GM23248 (cell line): ENCODE results near the gene CACUL1. TPM values are rescaled to one million over a fixed set of nuclear protein-coding genes. Genes with fewer than 3 reads are reported as not detected.

ENCODE experiments used
- DNase-seq: peaks from one replicate; pipeline ENCODE4 v3.0.0-alpha.2; 2015
- H2AFZ ChIP-seq: fragments of 200-600 bp; sonication (generic); 2 replicates; pipeline ENCODE4 v1.6.1; 2016; ENCODE audit warnings: antibody characterized with exemption
- H3F3A ChIP-seq: fragments of 200-600 bp; sonication (generic); 2 replicates; pipeline ENCODE4 v1.6.1; 2016; ENCODE audit warnings: mild to moderate bottlenecking, antibody characterized with exemption, mixed run types; ENCODE audit not compliant: insufficient read depth
- H3K27ac ChIP-seq: fragments of 200-600 bp; sonication (generic); 2 replicates; pipeline ENCODE4 v1.5.1; 2016; ENCODE audit warnings: mild to moderate bottlenecking
- H3K27me3 ChIP-seq: fragments of 200-600 bp; sonication (generic); replicated peaks from 2 replicates; pipeline ENCODE4 v1.6.1; 2016; ENCODE audit warnings: mild to moderate bottlenecking; ENCODE audit not compliant: insufficient read depth
- H3K36me3 ChIP-seq: fragments of 200-600 bp; sonication (generic); 2 replicates; pipeline ENCODE4 v1.6.1; 2016; ENCODE audit warnings: low read depth, mild to moderate bottlenecking
- H3K4me1 ChIP-seq: fragments of 200-600 bp; sonication (generic); 2 replicates; pipeline ENCODE4 v1.6.1; 2016; ENCODE audit warnings: mild to moderate bottlenecking; ENCODE audit not compliant: insufficient read depth
- H3K4me2 ChIP-seq: fragments of 200-600 bp; sonication (generic); one replicate; pipeline ENCODE4 v1.6.1; 2016; ENCODE audit warnings: mild to moderate bottlenecking; ENCODE audit not compliant: unreplicated experiment
- H3K4me3 ChIP-seq: fragments of 200-600 bp; sonication (generic); 2 replicates; pipeline ENCODE4 v1.5.1; 2016; ENCODE audit warnings: mild to moderate bottlenecking
- H3K79me2 ChIP-seq: fragments of 200-600 bp; sonication (generic); 2 replicates; pipeline ENCODE4 v1.6.1; 2016; ENCODE audit warnings: mild to moderate bottlenecking; ENCODE audit not compliant: insufficient read depth
- H3K9ac ChIP-seq: fragments of 200-600 bp; sonication (generic); 2 replicates; pipeline ENCODE4 v1.6.1; 2016; ENCODE audit warnings: mild to moderate bottlenecking
- H3K9me2 ChIP-seq: fragments of 200-600 bp; sonication (generic); 2 replicates; pipeline ENCODE4 v1.6.1; 2016; ENCODE audit warnings: mixed run types, mild to moderate bottlenecking, moderate library complexity; ENCODE audit not compliant: insufficient read depth
- H3K9me3 ChIP-seq: fragments of 200-600 bp; sonication (generic); one replicate; pipeline ENCODE4 v1.6.1; 2017; ENCODE audit warnings: low read depth
- H4K20me1 ChIP-seq: fragments of 200-600 bp; sonication (generic); 2 replicates; pipeline ENCODE4 v1.6.0; 2016; ENCODE audit not compliant: insufficient read depth
- EZH2 ChIP-seq: fragments of 200-600 bp; sonication (generic); IDR thresholded peaks from 2 replicates; pipeline ENCODE4 v1.6.1; 2018; ENCODE audit warnings: antibody characterized with exemption, mild to moderate bottlenecking; ENCODE audit not compliant: insufficient read depth, poor library complexity, severe bottlenecking
- EZH2phosphoT487 ChIP-seq: fragments of 200-600 bp; sonication (generic); IDR thresholded peaks from 2 replicates; pipeline ENCODE4 v1.6.1; 2018; ENCODE audit warnings: antibody characterized with exemption, moderate library complexity, mild to moderate bottlenecking, low read depth; ENCODE audit not compliant: insufficient read depth
- WGBS, 2 experiments: methylation state at CpG; one replicate each; pipeline ENCODE4 v1.1.6; 2015 to 2017; ENCODE audit warnings: low lambda C conversion rate in 2 of 2, low coverage in 1 of 2; ENCODE audit errors: missing lambda C conversion rate in 2 of 2; 5-methylcytosine and 5-hydroxymethylcytosine counted together
- in situ Hi-C: fragments of 300-500 bp; cut with MboI; formaldehyde crosslinking; loops from 2 replicates; pipeline ENCODE4 v1.15.0; 2020
- polyA plus RNA-seq: library from polyadenylated mRNA; unstranded; fragments of >200 nt; fragmentation: Nextera tagmentation; extraction: Ambion mirVana; gene quantifications from 2 replicates; pipeline ENCODE4 v1.2.1, GENCODE V29; 2016
- total RNA-seq: library from RNA; depleted of rRNA; stranded (reverse); fragments of >200 nt; shearing (Covaris generic); gene quantifications from 2 replicates; pipeline ENCODE4 v1.2.3, GENCODE V29; 2014

Gene CACUL1
- total and polyA plus RNA-seq, 2 experiments from 2014 or later, result 14.8 to 27.1 TPM

GRCh38 chr10:118682533-118682932 lies 72.2 kb downstream of the CACUL1 start:
- no peak for TF ChIP-seq EZH2phosphoT487
- Histone ChIP-seq H3K27ac (no peak overlapping the region), H3K9me2 (no peaks in the 10 kb centered on the region), H3F3A (no peaks in the 10 kb centered on the region), H3K9ac (no peak overlapping the region), H3K79me2 (no peaks in the 10 kb centered on the region), H2AFZ (no peak overlapping the region), H3K36me3 (peaks cover 32% of the 10 kb centered on the region), H3K9me3 (no peaks in the 10 kb centered on the region), H3K27me3 (no peaks in the 10 kb centered on the region), H3K4me3 (no peak overlapping the region), H3K4me1 (no peaks in the 10 kb centered on the region), H4K20me1 (no peaks in the 10 kb centered on the region), H3K4me2 (no peak overlapping the region)
- in situ Hi-C loops, result no loop called here
- no peak for DNase-seq
- WGBS, 2 experiments, result 96 to 97% methylated on average over 6 of the region's 6 CpGs

- no peak overlapping the region for H3K4me3 ChIP-seq
- H3K27me3 ChIP-seq, result no peaks in the 10 kb centered on the region
- no peaks in the 10 kb centered on the region for H3F3A ChIP-seq
- 92 to 94% methylated on average over 1 of the region's 1 CpG for WGBS, 2 experiments
- no peaks in the 10 kb centered on the region for H3K4me1 ChIP-seq
- no peak overlapping the region for H3K4me2 ChIP-seq
- H3K9me2 ChIP-seq, result no peaks in the 10 kb centered on the region
- H2AFZ ChIP-seq, result no peak overlapping the region
- no peak overlapping the region for H3K27ac ChIP-seq
- no peak for TF ChIP-seq EZH2phosphoT487
- no peak for TF ChIP-seq EZH2
- H3K9me3 ChIP-seq, result no peaks in the 10 kb centered on the region
- no peak overlapping the region for H3K9ac ChIP-seq
- in situ Hi-C loops, result no loop called here
- no peaks in the 10 kb centered on the region for H4K20me1 ChIP-seq
- H3K79me2 ChIP-seq, result no peaks in the 10 kb centered on the region
- no peak for DNase-seq
- H3K36me3 ChIP-seq, result peaks cover 20% of the 10 kb centered on the region
Observed at GRCh38 chr10:118680197-118680596, 74.6 kb downstream of the CACUL1 start.

- H3K9ac ChIP-seq, result no peak overlapping the region
- no peaks in the 10 kb centered on the region for H3K9me3 ChIP-seq
- 85 to 93% methylated on average over 11 of the region's 11 CpGs for WGBS, 2 experiments
- H3K27ac ChIP-seq, result no peak overlapping the region
- H3K36me3 ChIP-seq, result no peaks in the 10 kb centered on the region
- no peaks in the 10 kb centered on the region for H3K9me2 ChIP-seq
- TF ChIP-seq EZH2phosphoT487 (no peak), EZH2 (no peak)
- H3K4me2 ChIP-seq, result no peak overlapping the region
- peaks cover 7% of the 10 kb centered on the region; the same call in 1 of the 2 replicates for H3K4me1 ChIP-seq
- no peak for DNase-seq
- H2AFZ ChIP-seq, result no peak overlapping the region
- H3K4me3 ChIP-seq, result no peak overlapping the region
- no peaks in the 10 kb centered on the region for H3K79me2 ChIP-seq
- H4K20me1 ChIP-seq, result no peaks in the 10 kb centered on the region
- in situ Hi-C loops, result no loop called here
- no peaks in the 10 kb centered on the region for H3K27me3 ChIP-seq
- no peaks in the 10 kb centered on the region for H3F3A ChIP-seq
Observed at GRCh38 chr10:118674226-118674919, 80.4 kb downstream of the CACUL1 start.

GRCh38 chr10:118672766-118673715 lies 81.7 kb downstream of the CACUL1 start:
- Histone ChIP-seq H4K20me1 (no peaks in the 10 kb centered on the region), H3K9me2 (no peaks in the 10 kb centered on the region), H3K27ac (no peak overlapping the region), H3K4me3 (no peak overlapping the region), H2AFZ (no peak overlapping the region), H3K79me2 (no peaks in the 10 kb centered on the region), H3K27me3 (no peaks in the 10 kb centered on the region), H3F3A (no peaks in the 10 kb centered on the region), H3K9me3 (no peaks in the 10 kb centered on the region), H3K4me1 (peaks cover 10% of the 10 kb centered on the region; the same call in 1 of the 2 replicates), H3K9ac (no peak overlapping the region), H3K4me2 (no peak overlapping the region), H3K36me3 (no peaks in the 10 kb centered on the region)
- TF ChIP-seq EZH2 (no peak), EZH2phosphoT487 (no peak)
- WGBS, 2 experiments, result 85 to 86% methylated on average over 11 of the region's 11 CpGs
- in situ Hi-C loops, result no loop called here
- no peak for DNase-seq
